ENCODE measurements around the gene CYP2C18. TPM values are rescaled to one million over a fixed set of nuclear protein-coding genes. Genes with fewer than 3 reads are reported as not detected.

CYP2C18 gene
- polyA plus RNA-seq, 1 donor (not counting 4 experiments of a cell fraction or from before 2014, with no cell fraction given), result 0.28 TPM

GRCh38 chr10:94666391-94667102, 17.0 kb upstream of the CYP2C18 start:
- no peak for FAIRE-seq
- no peaks in the 10 kb centered on the region for H3K27me3 ChIP-seq (ENCODE audit: control insufficient read depth, extremely low read depth, insufficient read depth, low read length)
- no peak for TF ChIP-seq EZH2 (IDR thresholded peaks at IDR 0.05; ENCODE audit: low read length)
- no peak for TF ChIP-seq CTCF (optimal IDR thresholded peaks at IDR 0.05 in 1 of 3, IDR thresholded peaks at IDR 0.05 in 1 of 3, conservative IDR thresholded peaks at IDR 0.05 in 1 of 3; ENCODE audit: extremely low read depth in 1 of 3, insufficient read depth in 2 of 3, low read length in 3 of 3)

GRCh38 chr10:94673614-94674321, 9.8 kb upstream of the CYP2C18 start:
- no peaks in the 10 kb centered on the region for H4K20me1 ChIP-seq (ENCODE audit: control insufficient read depth, extremely low read depth, insufficient read depth, low read length)
- H3K36me3 ChIP-seq (ENCODE audit: control insufficient read depth in 2 of 2, extremely low read depth in 1 of 2, insufficient read depth in 2 of 2, low read length in 2 of 2), result no peaks in the 10 kb centered on the region
- no peak overlapping the region for H3K27ac ChIP-seq (ENCODE audit: control insufficient read depth, insufficient read depth, low read length)
- no peak overlapping the region for H3K4me3 ChIP-seq (ENCODE audit: control insufficient read depth in 2 of 3, extremely low read depth in 1 of 3, insufficient read depth in 2 of 3, low read depth in 1 of 3, low read length in 3 of 3)
- no peak overlapping the region for H2AFZ ChIP-seq (ENCODE audit: control insufficient read depth, low read length)
- TF ChIP-seq CTCF (optimal IDR thresholded peaks at IDR 0.05 in 1 of 3, IDR thresholded peaks at IDR 0.05 in 1 of 3, conservative IDR thresholded peaks at IDR 0.05 in 1 of 3; ENCODE audit: extremely low read depth in 1 of 3, insufficient read depth in 2 of 3, low read length in 3 of 3) (no peak), EZH2 (IDR thresholded peaks at IDR 0.05; ENCODE audit: low read length) (no peak)
- H3K4me1 ChIP-seq (ENCODE audit: control insufficient read depth, extremely low read depth, insufficient read depth, low read length), result no peaks in the 10 kb centered on the region
- no peaks in the 10 kb centered on the region for H3K79me2 ChIP-seq (ENCODE audit: control insufficient read depth, insufficient read depth, low read length)
- H3K9me3 ChIP-seq (ENCODE audit: control insufficient read depth, low read depth, low read length), result no peaks in the 10 kb centered on the region
- H3K4me2 ChIP-seq (ENCODE audit: control insufficient read depth, extremely low read depth, insufficient read depth, low read depth, low read length), result no peak overlapping the region
- dilution Hi-C loops (cut with MboI; ENCODE audit: extremely low pct_ligation_motif_present, low sequenced_read_pairs), result no loop called here
- H3K27me3 ChIP-seq (ENCODE audit: control insufficient read depth, extremely low read depth, insufficient read depth, low read length), result no peaks in the 10 kb centered on the region
- DNase-seq (ENCODE audit: low read depth, low spot score) (no peak), FAIRE-seq (no peak)
- H3K9me1 ChIP-seq (ENCODE audit: control insufficient read depth, extremely low read depth, insufficient read depth, low read length), result no peaks in the 10 kb centered on the region
- no peak overlapping the region for H3K9ac ChIP-seq (ENCODE audit: control insufficient read depth, extremely low read depth, insufficient read depth, low read length)

More at GRCh38 chr10:94666391-94667102, 17.0 kb upstream of the CYP2C18 start:
- Histone ChIP-seq H3K9me3 (ENCODE audit: control insufficient read depth, low read depth, low read length) (no peaks in the 10 kb centered on the region), H3K4me1 (ENCODE audit: control insufficient read depth, extremely low read depth, insufficient read depth, low read length) (no peaks in the 10 kb centered on the region), H3K9me1 (ENCODE audit: control insufficient read depth, extremely low read depth, insufficient read depth, low read length) (no peaks in the 10 kb centered on the region), H4K20me1 (ENCODE audit: control insufficient read depth, extremely low read depth, insufficient read depth, low read length) (no peaks in the 10 kb centered on the region), H3K4me3 (ENCODE audit: control insufficient read depth in 2 of 3, extremely low read depth in 1 of 3, insufficient read depth in 2 of 3, low read depth in 1 of 3, low read length in 3 of 3) (no peak overlapping the region), H3K27ac (ENCODE audit: control insufficient read depth, insufficient read depth, low read length) (no peak overlapping the region), H3K36me3 (ENCODE audit: control insufficient read depth in 2 of 2, extremely low read depth in 1 of 2, insufficient read depth in 2 of 2, low read length in 2 of 2) (no peaks in the 10 kb centered on the region), H3K9ac (ENCODE audit: control insufficient read depth, extremely low read depth, insufficient read depth, low read length) (no peak overlapping the region), H2AFZ (ENCODE audit: control insufficient read depth, low read length) (no peak overlapping the region), H3K79me2 (ENCODE audit: control insufficient read depth, insufficient read depth, low read length) (no peaks in the 10 kb centered on the region), H3K4me2 (ENCODE audit: control insufficient read depth, extremely low read depth, insufficient read depth, low read depth, low read length) (no peak overlapping the region)
- dilution Hi-C loops (cut with MboI; ENCODE audit: extremely low pct_ligation_motif_present, low sequenced_read_pairs), result no loop called here
- no peak for DNase-seq (ENCODE audit: low read depth, low spot score)
